Esophagus squamous epithelium (tissue), 5 donors: ENCODE results near the gene DSCAML1. TPM values are rescaled to one million over a fixed set of nuclear protein-coding genes. Genes with fewer than 3 reads are reported as not detected.
"Not testable (repeated sequence)": the region's sequence is repeated elsewhere in the genome, so short reads cannot be mapped to it uniquely, and the experiment has no call there.

Experiments
- DNase-seq: peaks from one replicate; lab custom pipeline; 2025; lab: John Stamatoyannopoulos, UW
- H3K27ac ChIP-seq, 4 donors: fragments of 200-600 bp; sonication (generic); one replicate each; pipeline ENCODE4 v1.5.1; 2016 to 2019; ENCODE audit warnings: mild to moderate bottlenecking in 1 of 4
- H3K27me3 ChIP-seq, 4 donors: fragments of 200-600 bp; sonication (generic); 1 replicate in 3 of 4; 2 replicates in 1 of 4; pipeline versions ENCODE4 v1.5.1 to v1.6.0; 2017 to 2021; ENCODE audit warnings: antibody characterized with exemption in 1 of 4
- H3K36me3 ChIP-seq, 3 donors: fragments of 200-600 bp; sonication (generic); one replicate each; pipeline ENCODE4 v1.5.1; 2016 to 2019
- H3K4me1 ChIP-seq, 3 donors: fragments of 200-600 bp; sonication (generic); one replicate each; pipeline ENCODE4 v1.5.1; 2017 to 2019
- H3K4me3 ChIP-seq, 4 donors: fragments of 200-600 bp; sonication (generic); 1 replicate in 3 of 4; 2 replicates in 1 of 4; pipeline ENCODE4 v1.5.1; 2016 to 2019; ENCODE audit warnings: mild to moderate bottlenecking in 2 of 4, moderate library complexity in 1 of 4
- H3K9me3 ChIP-seq, 3 donors: fragments of 200-600 bp; sonication (generic); one replicate each; pipeline ENCODE4 v1.5.1; 2016 to 2019
- CTCF ChIP-seq, 6 experiments: fragments of 450-650 bp in 4 of 6; fragments of 200-600 bp in 2 of 6; sonication (generic) in 2 of 6; IDR thresholded peaks; one replicate each; pipeline ENCODE4 v1.5.1; 2016 to 2019; ENCODE audit warnings: antibody characterized with exemption in 6 of 6, mild to moderate bottlenecking in 4 of 6, moderate library complexity in 4 of 6
- POLR2A ChIP-seq, 4 donors: fragments of 450-650 bp; IDR thresholded peaks; one replicate each; pipeline ENCODE4 v1.6.1; 2017; ENCODE audit warnings: antibody characterized with exemption in 4 of 4, mild to moderate bottlenecking in 4 of 4, moderate library complexity in 3 of 4
- WGBS, 2 donors: methylation state at CpG; one replicate each; pipeline ENCODE4 v1.1.5; 2018; 5-methylcytosine and 5-hydroxymethylcytosine counted together
- intact Hi-C: fragments of 100-400 bp; cut with DNase I; formaldehyde crosslinking; loops from one replicate; pipeline ENCODE4 v1.15.0; 2022
- total RNA-seq, 4 donors: library from RNA; depleted of rRNA; stranded (reverse); fragments of >200 nt; gene quantifications; one replicate each; pipeline ENCODE4 v1.1.0, GENCODE V29; 2016
- donor health status: DM: yes; HTN: yes; CAD: no.

Gene DSCAML1
- total RNA-seq, 4 donors from 2014 or later: 0.04 to 0.19 TPM; not detected in 2

GRCh38 chr11:117766026-117766425, 31.0 kb downstream of the DSCAML1 start:
- intact Hi-C loops: no loop called here
- TF ChIP-seq CTCF (IDR thresholded peaks at IDR 0.05): no peak
- no peak for TF ChIP-seq POLR2A (IDR thresholded peaks at IDR 0.05)
- WGBS, 2 donors: 75 to 77% methylated on average over 9 of the region's 9 CpGs
- no peaks in the 10 kb centered on the region for H3K4me1 ChIP-seq
- H3K9me3 ChIP-seq: no peaks in the 10 kb centered on the region
- no peak overlapping the region for H3K4me3 ChIP-seq
- H3K27ac ChIP-seq: no peak overlapping the region
- H3K36me3 ChIP-seq: no peaks in the 10 kb centered on the region
- peaks cover 0 to 41% (median 0%) of the 10 kb centered on the region in 4 donors for H3K27me3 ChIP-seq
- no peak for DNase-seq

GRCh38 chr11:117765068-117765467, 31.9 kb downstream of the DSCAML1 start:
- no peaks in the 10 kb centered on the region for H3K9me3 ChIP-seq
- WGBS, 2 donors: 60 to 81% methylated on average over 1 to 3 of the region's 5 CpGs
- no peaks in the 10 kb centered on the region for H3K4me1 ChIP-seq
- no peak overlapping the region for H3K4me3 ChIP-seq
- DNase-seq: no peak
- intact Hi-C loops: no loop called here
- peaks cover 0 to 41% (median 0%) of the 10 kb centered on the region in 4 donors for H3K27me3 ChIP-seq
- H3K27ac ChIP-seq: no peak overlapping the region
- TF ChIP-seq POLR2A (IDR thresholded peaks at IDR 0.05) (no peak), CTCF (IDR thresholded peaks at IDR 0.05) (no peak)
- H3K36me3 ChIP-seq: no peaks in the 10 kb centered on the region

- H3K36me3 ChIP-seq, H3K9me3 ChIP-seq, DNase-seq, H3K4me1 ChIP-seq, intact Hi-C loops, H3K4me3 ChIP-seq, H3K27ac ChIP-seq: not testable (repeated sequence)
- 73 to 76% methylated on average over 2 to 4 of the region's 5 CpGs for WGBS, 2 donors
- H3K27me3 ChIP-seq: peaks cover 0 to 40% (median 0%) of the 10 kb centered on the region in 4 donors
Measured at GRCh38 chr11:117763465-117763864, 33.6 kb downstream of the DSCAML1 start.

GRCh38 chr11:117761993-117762392, 35.0 kb downstream of the DSCAML1 start:
- no peaks in the 10 kb centered on the region for H3K9me3 ChIP-seq
- H3K4me3 ChIP-seq: no peak overlapping the region
- peaks cover 0 to 26% (median 0%) of the 10 kb centered on the region in 4 donors for H3K27me3 ChIP-seq
- DNase-seq: no peak
- intact Hi-C loops: no loop called here
- 60 to 71% methylated on average over 7 of the region's 7 CpGs for WGBS, 2 donors
- no peaks in the 10 kb centered on the region for H3K36me3 ChIP-seq
- TF ChIP-seq CTCF (IDR thresholded peaks at IDR 0.05): no peak
- TF ChIP-seq POLR2A (IDR thresholded peaks at IDR 0.05): no peak
- no peak overlapping the region for H3K27ac ChIP-seq
- H3K4me1 ChIP-seq: no peaks in the 10 kb centered on the region

- TF ChIP-seq CTCF (IDR thresholded peaks at IDR 0.05) (no peak), POLR2A (IDR thresholded peaks at IDR 0.05) (no peak)
- H3K4me3 ChIP-seq: no peak overlapping the region
- WGBS, 2 donors: 67 to 81% methylated on average over 3 to 5 of the region's 8 CpGs
- H3K36me3 ChIP-seq: no peaks in the 10 kb centered on the region
- intact Hi-C loops: no loop called here
- H3K4me1 ChIP-seq: no peaks in the 10 kb centered on the region
- H3K27ac ChIP-seq: no peak overlapping the region
- no peaks in the 10 kb centered on the region for H3K9me3 ChIP-seq
- H3K27me3 ChIP-seq: peaks cover 0 to 37% (median 0%) of the 10 kb centered on the region in 4 donors
- DNase-seq: no peak
Measured at GRCh38 chr11:117759305-117759704, 37.7 kb downstream of the DSCAML1 start.

GRCh38 chr11:117754030-117754429, 43.0 kb downstream of the DSCAML1 start:
- no peak overlapping the region for H3K27ac ChIP-seq
- TF ChIP-seq CTCF (IDR thresholded peaks at IDR 0.05): no peak
- no peak for TF ChIP-seq POLR2A (IDR thresholded peaks at IDR 0.05)
- no peaks in the 10 kb centered on the region for H3K4me1 ChIP-seq
- intact Hi-C loops: no loop called here
- no peak overlapping the region for H3K4me3 ChIP-seq
- no peaks in the 10 kb centered on the region for H3K36me3 ChIP-seq
- WGBS, 2 donors: 53 to 68% methylated on average over 3 to 4 of the region's 4 CpGs
- no peak for DNase-seq
- peaks cover 0 to 27% (median 0%) of the 10 kb centered on the region in 4 donors for H3K27me3 ChIP-seq
- H3K9me3 ChIP-seq: no peaks in the 10 kb centered on the region
